ENCODE results near the gene DPYSL4.

Gene DPYSL4

GRCh38 chr10:132197271-132198067 lies 10.7 kb downstream of the DPYSL4 start:
- no peak for DNase-seq

- no peak for DNase-seq
Measured at GRCh38 chr10:132198068-132198370, 11.3 kb downstream of the DPYSL4 start.

- DNase-seq = no peak
Measured at GRCh38 chr10:132198381-132199181, 11.8 kb downstream of the DPYSL4 start.

- DNase-seq = no peak
Measured at GRCh38 chr10:132199268-132199853, 12.6 kb downstream of the DPYSL4 start.

GRCh38 chr10:132199854-132200311 lies 13.1 kb downstream of the DPYSL4 start:
- no peak for DNase-seq

GRCh38 chr10:132200344-132201110 lies 13.8 kb downstream of the DPYSL4 start:
- DNase-seq = no peak

GRCh38 chr10:132201111-132201969 lies 14.6 kb downstream of the DPYSL4 start:
- no peak for DNase-seq

- no peak for DNase-seq
Measured at GRCh38 chr10:132202070-132202970, 15.6 kb downstream of the DPYSL4 start.

GRCh38 chr10:132203256-132204077 lies 16.7 kb downstream of the DPYSL4 start:
- DNase-seq = no peak

GRCh38 chr10:132204078-132204780 lies 17.5 kb downstream of the DPYSL4 start:
- DNase-seq = no peak

GRCh38 chr10:132204781-132205473 lies 18.2 kb downstream of the DPYSL4 start:
- DNase-seq = no peak

GRCh38 chr10:132205650-132206376 lies 19.1 kb downstream of the DPYSL4 start:
- no peak for DNase-seq

- DNase-seq = no peak
Measured at GRCh38 chr10:132206377-132206745, 19.6 kb downstream of the DPYSL4 start.

- DNase-seq = no peak
Measured at GRCh38 chr10:132206806-132207535, 20.2 kb downstream of the DPYSL4 start.

GRCh38 chr10:132207536-132208461 lies 21.1 kb downstream of the DPYSL4 start:
- no peak for DNase-seq

- no peak for DNase-seq
Measured at GRCh38 chr10:132208462-132209050, 21.8 kb downstream of the DPYSL4 start.

All from COR-L47 (cell line).